NK-92 (cell line): ENCODE results near the gene PTPRG.

Source experiments
- DNase-seq: peaks from one replicate; lab custom pipeline; 2025; ENCODE audit not compliant: unreplicated experiment; lab: John Stamatoyannopoulos, UW

Gene PTPRG

DNA sequence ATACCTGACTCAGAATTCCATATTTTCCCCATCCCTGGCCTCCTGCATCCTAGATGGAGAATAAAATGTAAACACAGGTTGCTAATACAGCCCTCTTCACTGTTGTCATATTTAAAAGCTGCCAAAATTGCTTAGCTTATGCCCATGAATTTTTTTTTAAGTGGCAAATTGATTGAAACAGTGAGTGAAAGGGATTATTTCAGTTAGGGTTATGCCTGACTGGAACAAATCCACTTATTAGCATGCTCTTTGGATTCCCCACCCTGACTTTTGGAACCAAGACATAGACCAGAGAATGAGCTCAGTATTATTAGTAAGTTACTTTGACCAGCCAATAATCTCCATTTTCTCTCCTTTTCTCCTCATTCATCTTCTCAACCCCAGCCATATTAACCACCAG is 567.3 kb downstream of the PTPRG start:
- DNase-seq, result no peak

DNA sequence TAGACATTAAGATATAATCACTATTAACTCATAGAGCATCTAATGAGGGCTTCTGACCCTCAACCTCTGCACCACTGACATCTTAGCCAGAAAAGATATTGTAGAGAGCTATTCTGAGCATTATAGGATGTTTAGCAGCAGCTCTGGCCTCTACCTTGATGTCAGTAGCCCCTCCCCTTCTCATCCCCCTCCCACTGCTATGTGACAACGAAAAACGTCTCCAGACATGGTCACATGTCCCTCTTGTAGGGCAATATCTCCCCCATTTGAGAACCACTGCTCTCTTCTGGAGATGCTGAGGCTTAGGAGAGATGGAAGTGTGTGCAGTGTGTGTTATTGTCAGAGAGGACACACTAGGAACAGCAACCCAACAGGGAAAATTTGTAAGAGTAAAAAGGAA is 569.7 kb downstream of the PTPRG start:
- no peak for DNase-seq

DNA sequence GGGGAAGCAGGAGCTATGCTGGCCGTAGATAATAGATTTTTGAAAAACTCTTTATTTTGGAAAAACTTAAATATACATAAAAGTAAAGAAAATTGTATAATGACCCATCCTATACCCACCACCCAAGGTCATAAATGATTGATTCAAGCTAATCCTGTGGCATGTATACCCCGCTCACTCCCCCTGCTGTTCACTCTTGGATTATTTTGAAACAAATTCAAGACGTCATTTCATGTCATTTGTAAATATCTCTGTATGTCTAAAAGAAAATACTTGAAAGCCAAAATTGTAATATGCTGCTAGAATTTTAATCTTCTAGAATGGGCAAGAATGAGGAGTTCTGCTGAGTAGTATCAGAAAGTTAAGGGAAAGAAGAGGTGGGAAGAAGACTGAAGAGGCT is 570.2 kb downstream of the PTPRG start:
- DNase-seq, result no peak

DNA sequence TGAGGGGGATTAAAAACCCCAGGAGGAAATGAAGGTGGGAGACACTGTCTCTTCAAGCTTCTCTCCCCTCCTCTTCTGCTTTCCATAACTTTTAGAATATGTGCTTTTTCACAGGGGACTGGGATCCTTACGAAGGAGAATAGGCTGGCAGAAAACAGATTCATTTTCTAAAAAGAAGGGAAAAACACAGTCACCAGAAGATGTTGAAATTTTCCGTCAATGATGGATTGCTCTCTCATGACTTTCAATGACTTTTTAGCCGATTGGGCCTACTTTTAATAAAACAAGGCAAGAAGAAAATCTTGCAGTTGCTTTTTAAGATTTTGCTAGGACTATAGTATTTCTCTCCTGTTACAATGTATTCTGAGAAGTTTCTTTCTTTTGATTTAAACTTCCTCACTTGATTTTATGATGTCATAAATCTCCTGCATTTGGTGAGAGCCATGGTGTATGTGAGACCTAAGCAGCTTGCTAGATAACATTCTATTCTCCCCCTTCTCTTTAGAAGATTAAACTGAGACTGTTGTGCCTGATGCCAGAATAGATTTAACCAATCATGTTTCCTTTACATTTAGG is 570.7 kb downstream of the PTPRG start:
- no peak for DNase-seq

DNA sequence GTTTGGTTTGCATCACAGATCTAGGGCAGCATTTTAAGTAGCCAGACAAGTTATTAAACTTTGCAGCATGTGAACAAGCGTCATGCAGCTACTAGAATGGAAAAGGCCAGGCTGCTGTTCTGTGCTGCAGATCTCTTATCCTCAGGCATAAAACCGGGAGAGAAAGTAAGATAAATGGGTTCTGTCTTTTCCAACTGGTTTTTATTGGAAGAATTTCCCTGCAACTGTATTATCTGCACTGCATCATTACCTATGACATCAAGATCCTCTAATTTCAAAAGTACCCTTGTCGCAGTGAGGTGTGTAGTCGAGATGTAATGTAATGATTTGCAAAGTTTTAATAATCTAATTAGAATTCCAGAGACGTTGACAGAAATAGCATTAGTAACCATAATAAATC is 571.6 kb downstream of the PTPRG start:
- no peak for DNase-seq

DNA sequence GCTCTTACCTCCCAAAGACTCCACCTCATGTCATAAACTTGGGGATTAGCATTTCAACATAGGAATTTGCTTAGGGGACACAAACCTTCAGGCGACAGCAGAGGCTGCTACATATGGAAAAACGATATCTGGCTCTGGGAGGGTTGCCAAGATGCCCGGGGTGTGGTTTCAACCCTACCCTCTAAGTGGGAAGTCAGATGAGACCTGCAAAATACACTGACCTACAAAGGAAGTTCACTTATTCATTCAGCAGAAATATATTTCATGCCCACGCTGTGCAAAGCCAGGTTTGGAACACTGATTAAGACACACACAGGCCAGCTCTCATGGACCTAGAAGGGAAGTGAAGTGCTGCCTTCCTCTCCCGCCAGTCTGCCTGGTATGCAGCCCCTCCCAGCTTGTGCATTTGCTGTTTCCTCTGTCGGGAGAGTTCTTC is 572.7 kb downstream of the PTPRG start:
- no peak for DNase-seq

DNA sequence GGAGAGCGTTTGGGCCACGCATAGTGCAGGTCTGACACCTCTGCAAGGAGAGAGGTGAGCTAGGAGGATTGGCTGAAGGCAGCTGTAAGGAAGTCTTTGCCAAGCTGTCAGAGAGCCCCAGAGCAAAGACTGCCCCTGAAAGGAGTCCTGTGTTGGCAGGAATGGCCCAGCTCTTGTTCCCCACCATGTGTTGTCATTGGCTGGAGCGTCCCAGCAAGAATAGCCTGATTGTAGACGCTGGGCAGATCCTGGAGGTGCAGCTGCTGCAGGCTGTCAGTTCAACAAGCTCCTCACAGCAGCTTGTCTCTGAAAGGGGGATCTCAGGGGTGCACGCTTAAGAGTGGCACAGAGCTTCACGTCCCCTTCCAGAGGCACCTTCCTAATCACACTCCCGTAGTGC is 574.4 kb downstream of the PTPRG start:
- no peak for DNase-seq

DNA sequence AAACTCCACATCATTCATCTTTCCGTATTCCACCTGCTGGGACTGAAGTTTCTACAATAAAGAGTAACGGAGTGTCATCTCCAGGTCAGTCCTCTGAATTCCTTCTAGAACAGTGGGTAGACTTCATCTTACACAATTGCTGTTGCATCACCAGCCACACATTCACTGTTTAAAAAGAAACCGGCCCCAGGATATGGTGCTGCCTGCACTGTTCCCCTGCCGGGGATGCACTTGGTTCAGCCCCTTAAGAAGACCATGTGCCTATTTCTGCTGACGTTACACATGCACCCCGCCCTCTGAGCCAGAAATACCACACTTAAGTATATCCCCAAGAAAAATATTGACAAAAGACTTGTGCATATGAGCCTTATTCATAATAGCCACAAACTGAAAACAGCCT is 578.6 kb downstream of the PTPRG start:
- DNase-seq, result no peak

DNA sequence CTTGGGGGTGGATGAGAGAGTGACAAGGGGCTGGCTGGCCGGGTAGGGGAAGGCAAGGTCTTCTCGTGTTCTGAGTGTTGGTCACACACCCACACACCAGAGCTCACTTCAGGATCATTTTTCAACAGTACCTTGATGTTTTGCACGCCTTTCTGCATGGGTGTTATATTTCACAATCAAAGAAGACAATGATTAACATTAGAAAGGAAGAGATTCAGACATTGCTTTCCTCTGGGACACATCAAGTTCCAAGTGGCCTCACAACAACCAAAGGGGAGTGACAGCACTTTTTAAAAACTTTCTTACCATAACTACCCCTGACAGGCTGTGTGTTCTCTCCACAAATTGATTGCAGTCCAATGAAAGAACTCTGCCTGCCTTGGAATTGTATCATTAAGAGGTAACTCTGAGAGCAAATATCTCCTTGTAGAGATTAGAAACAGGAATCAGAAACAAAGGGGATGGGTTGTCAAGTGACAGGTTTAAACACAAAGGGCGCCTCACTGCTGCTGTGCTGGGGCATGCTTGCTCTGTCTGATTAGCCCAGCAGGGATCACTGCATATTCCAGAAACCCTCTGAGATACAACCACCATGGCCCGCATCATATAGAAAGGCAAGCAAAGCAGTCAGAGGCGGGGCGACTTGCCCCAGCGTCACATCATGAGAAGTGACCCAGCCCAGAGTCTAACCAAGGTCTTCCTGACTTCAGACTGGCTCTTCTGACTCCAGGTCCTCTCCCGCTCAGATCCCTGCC is 581.1 kb downstream of the PTPRG start:
- no peak for DNase-seq

DNA sequence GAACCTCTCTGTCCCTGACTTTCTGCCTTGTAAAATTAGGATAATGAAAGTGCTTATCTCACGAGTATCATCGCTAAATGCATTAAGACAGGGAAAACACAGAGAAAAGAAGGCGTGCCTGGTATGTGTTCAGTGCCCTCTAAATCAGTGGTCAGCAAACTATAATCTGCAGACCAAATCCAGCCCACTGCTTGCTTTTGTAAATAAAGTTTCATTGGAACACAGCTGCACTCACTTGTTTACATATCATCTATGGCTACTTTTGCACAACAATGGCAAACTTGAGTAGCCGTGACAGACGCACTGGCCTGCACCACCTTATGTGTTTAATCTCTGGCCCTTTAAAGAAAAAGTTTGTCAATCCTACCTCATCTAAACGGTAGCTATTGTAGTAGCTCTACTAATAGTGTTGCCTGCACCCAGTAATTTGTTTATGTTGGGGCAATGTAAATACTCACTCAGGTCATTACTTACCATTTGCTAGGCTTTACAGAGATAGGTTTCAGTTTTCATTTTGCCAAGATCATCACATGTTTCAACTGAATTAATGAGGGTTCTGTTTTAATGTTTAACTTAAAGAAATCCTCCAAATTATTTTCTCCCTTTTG is 582.6 kb downstream of the PTPRG start:
- DNase-seq, result no peak

DNA sequence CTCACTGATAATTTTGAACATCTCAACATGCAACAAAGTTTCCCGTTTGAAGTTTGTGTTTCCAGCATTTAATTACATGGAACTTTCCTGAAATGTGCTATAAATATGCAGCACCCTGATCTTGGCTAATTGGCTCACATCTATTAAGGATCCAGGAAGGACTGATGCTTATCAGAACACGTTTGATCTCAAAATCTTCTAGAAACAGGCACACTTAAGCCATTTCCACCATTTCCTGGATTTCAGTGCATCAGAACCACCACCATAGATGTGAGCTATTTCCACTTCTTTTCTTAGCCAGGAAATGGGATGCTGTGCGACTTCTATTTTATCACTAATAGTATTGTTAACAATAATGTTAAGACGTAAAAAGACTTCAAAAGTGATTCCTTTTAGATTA is 583.1 kb downstream of the PTPRG start:
- no peak for DNase-seq

DNA sequence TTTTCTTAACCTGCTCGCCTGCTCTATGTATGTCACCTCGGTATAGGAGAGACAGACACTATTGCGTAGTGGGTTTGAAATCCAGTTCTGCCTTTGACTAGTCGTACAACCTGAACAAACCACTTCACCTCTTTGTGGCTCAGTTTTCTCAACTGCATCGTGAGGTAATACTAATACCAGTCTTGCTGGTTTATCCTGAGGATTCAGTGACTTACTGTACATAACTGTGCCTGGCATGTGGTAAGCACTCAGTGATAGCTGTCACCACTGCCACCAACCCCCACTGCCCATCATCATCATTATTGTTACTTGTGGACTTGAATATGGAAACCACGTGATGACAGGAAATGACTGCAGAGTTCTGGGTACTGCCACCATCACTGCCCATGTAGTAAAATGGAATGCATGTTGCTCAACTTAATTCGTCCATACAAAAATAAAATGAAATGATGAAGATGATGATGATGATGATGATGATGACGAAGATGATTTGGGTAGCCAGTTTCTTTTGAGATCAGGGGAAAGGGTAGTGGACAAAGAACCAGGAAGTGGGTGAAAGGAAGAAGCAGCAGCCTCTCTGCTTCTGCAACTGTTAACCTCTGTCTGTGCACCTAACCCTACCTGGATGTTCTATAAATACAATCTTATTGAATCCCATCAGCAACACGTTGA is 583.9 kb downstream of the PTPRG start:
- no peak for DNase-seq

DNA sequence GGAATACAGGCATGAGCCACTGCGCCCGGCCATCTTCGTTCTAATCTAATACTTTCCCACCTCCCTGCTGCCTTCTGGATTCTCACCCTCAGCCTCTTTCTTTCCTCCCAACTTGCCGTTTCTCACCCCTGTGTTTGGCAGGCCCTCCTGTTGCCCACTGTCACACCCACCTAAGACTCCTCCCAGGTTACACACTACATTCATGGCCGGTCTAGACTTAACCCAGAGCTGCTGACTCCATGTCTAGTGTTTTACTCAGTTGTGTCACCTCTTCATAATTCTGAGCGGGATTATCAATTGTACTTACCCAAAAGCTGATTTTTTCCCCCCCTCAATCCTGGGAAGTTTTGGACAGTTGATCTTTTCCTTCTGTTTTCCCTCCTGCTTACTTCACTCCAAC is 588.2 kb downstream of the PTPRG start:
- no peak for DNase-seq

DNA sequence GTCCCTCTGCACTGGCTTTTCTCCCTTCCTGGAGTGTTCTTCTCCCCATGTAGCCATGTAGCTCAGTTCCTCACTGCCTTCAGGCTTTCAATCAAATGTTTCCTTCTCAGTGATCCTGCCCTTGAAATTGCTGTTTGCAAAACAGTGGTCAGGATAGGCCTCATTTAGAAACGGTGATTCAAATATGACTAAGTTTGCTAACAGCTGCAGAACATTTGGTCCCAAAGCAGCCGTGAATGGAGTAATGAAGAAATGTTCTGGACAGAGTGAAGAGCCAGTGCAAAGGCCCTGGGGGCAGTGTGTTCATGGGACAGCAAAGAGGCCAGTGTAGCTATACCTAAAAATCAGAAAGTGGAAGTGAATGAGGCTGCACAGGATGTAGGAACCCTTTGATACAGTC is 588.6 kb downstream of the PTPRG start:
- no peak for DNase-seq

DNA sequence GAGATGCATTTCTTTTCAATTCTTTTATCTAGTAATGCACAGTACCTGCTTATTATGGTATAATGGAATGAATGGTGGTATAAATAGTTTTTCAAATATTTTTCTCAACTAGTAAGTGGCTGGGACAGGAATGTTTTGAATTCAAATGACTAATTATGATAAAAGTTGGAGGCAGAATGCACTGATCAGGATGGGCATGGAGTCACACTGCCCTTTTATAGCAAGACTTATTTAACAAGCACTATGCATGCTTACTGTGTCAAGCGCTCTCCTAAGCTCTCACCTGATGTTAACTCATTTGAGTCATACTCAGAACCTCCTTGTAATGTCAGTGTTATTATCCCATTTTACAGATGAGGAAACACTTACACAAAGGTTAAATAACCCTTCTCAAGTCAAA is 590.2 kb downstream of the PTPRG start:
- no peak for DNase-seq

DNA sequence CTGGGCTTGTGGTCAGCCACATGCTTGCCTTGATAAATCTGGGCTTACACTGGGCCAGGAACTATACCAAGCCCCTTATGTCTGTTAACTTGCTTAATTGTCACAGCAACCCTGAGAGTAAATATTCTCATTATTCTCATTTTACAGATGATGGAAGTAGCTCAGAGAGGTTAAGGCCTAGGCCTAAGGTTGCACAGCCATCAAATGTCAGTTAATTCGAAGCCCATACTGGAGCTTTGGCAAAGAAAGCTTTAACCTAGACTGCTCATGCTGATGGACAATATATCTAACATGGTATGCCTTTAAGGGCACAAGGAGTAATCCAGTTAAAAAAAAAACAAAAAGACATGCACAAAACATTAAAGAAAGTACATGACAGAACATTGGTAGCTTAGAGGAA is 591.9 kb downstream of the PTPRG start:
- DNase-seq, result no peak

DNA sequence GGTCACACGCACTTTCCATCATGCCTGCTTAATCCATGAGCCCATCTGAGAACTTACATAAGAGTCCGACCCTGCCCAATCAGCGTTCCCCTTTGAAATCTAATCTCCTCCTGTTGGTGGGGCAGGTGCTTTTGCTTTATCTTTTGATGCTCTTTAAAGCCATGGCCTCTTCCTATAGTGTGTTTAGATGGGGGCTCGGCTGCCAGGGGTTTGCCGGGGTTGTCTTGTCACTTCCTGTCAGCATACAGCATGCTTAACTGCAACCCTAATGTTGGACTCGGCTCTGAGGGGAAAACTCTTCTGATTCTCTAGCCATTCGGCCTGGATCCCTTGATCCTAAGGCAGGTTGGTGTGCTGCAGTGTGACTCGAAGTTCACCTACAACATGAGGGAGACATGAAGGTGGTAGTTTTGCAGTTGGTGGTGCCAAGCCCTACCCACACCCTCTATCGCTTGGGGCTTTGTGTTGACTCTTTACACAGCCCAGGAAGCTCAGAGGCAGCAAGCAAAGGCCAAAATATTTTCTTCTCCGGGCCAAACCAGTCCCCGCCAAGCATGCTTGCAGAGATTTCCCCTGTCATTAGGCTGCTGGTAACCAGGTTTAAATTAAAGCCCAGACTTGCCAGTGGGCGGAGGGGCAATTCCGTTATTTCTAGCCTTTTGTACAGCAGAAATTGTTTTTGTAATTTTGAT is 593.2 kb downstream of the PTPRG start:
- DNase-seq, result no peak

DNA sequence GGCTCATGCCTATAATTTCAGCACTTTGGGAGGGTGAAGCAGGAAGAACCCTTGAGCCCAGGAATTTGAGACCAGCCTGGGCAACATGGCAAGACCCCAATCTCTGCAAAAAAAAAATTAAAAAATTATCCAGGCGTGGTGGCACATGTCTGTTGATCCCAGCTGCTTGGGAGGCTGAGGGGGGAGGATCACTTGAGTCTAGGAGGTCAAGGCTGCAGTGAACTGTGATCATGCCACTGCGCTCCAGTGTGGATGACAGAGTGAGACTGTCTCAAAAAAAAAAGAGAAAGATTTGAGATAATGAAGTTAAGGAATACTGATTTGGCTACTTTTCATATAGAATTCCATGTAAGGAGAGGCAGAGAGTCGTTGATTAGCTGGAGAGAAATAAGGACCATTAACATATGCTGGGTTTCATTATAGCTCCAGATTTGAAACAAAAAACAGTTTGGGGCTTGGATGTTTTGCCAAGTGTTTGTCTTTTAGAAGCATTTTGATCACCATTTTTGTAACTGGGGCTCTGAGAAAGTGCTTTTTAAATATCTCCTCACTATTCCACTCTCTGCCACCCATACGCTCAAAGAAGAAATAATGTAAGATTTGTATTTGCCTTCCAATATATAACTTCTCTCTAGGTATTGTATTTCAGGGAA is 597.8 kb downstream of the PTPRG start:
- DNase-seq, result no peak

DNA sequence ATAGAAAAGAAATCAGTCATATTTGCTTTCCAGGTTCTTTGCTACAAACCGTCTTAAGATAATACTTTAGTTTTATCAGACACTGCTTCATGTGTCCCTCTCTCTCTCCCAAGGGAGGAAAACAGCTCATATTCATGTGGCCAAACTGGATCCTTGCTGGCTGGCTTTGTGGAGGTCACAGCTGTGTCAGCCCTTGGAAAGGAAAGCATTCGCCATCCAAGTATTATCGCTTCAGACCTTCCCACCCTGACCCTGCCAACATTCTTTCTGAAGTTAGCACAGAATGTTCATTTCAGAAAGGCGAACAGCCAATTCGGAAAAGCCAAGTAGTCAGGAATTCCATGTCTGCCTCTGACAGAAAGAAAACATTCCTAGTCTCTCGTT is 598.3 kb downstream of the PTPRG start:
- no peak for DNase-seq

DNA sequence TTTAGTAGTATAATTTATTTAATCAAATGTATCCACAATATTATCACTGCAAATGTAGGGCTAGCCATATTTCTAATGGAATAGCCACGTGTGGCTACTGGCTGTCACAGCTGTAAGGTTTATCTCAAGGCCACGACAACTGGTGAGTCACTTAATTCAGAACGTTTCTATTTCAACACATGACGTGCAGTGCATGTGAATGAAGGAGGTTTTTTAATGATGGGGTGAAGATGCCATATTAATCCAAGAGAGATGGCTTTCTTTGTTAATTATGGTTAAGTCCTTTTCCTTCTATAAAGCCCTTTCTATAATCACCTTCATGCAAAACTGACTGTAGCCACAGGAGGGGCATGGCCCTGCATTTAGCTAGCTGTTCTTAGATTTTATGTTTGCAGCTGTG is 600.0 kb downstream of the PTPRG start:
- no peak for DNase-seq

DNA sequence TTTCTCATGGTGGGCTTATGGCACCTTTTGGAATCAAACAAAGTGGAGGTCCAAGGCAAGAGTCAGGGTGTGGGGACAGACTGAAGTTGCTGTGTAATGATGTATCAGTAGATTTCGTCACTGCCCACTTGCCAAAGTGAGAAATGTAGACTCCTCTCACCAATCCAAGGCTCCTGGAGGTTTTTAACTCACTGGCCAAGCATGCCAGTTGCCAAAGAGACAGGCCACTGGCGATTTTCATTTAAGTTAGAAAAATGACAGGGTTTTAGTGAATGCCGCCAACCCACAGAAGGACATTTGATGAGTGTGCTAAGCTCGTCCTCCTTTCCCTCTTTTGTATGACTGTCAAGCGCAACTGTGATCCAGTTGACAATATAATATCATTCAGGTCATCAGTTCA is 602.8 kb downstream of the PTPRG start:
- no peak for DNase-seq
